ENCODE results near the gene LRRK2.

Gene LRRK2

DNA sequence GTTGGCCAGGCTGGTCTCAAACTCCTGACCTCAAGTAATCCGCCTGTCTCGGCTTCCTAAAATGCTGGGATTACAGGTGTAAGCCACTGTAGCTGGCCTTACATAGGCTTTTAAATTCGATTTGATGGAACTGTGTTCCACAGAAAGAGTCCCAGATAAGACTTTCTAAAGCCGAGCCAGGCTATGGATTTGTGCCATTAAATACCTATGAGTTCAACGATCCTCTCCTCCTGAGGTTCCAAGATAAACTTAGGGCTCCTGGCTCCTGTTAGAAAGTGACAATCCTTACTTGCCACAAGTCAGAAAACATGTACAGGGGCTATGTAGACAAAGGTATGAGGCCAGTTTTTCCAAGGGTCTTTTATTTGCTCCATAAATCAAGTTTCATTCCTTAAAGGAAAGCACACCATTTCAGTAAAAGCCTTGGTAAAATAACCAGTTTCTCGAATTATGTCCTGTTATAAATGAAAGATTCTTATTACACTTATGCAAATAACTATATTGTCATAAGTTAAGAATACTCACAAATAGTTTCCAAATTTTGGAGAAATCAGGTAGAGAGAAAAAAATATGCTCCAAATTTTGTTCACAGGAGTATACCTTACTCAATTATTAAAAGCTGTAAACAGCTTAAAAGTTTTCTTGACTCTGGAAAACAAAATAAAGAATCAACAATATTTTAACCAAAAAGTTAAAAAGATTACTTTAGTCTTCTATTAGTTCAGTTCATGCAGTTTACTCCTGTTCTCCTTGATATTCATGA, 36.1 kb upstream of the LRRK2 start:
- Histone ChIP-seq H3K9me3 (ENCODE audit: low read depth, low read length) (0 out of 2 replicates have a peak, but pooled peaks cover 4% of the 10 kb centered on the region), H3K9ac (ENCODE audit: insufficient read length) (no peak overlapping the region), H3K36me3 (ENCODE audit: insufficient read depth, low read length) (no peaks in the 10 kb centered on the region), H3K27ac (no peak overlapping the region), H3K4me3 (no peak overlapping the region)
- TF ChIP-seq POLR2AphosphoS5 (IDR thresholded peaks at IDR 0.05; ENCODE audit: borderline replicate concordance, low read depth, low read length) = no peak
- no peak for DNase-seq (ENCODE audit: low read depth, low spot score)

DNA sequence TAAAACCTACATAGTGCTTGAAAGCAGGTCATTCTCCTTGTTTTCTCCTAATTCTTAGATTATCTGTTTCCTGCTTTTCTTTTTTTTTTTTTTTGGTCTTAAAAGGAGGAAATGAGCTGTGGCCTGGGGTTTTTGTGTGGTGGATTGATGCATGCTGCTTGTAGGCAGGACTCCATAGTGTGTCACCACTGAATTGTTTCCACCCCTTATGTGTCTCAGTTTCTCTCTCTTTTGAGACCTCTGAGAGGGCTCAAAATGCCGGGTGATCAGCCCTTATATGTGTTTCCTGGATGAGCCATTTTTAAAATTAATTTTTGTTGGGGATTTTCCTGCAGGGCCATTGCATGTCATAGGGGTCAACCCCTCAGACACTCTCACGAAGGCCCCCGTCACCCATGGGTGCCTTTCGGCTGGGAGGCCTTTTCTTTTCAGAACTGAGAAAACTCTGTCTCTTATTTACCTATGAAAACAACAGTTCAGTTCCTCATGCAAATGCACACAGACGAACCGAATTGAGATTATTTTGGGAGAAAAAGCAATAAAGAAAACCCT, 32.0 kb upstream of the LRRK2 start:
- no peak for TF ChIP-seq EZH2 (IDR thresholded peaks at IDR 0.05)
- TF ChIP-seq POLR2AphosphoS5 (IDR thresholded peaks at IDR 0.05; ENCODE audit: borderline replicate concordance, low read depth, low read length) = no peak
- TF ChIP-seq FOXP2 (optimal IDR thresholded peaks at IDR 0.05; ENCODE audit: control extremely low read depth, extremely low read length, insufficient read depth) = no peak
- no peaks in the 10 kb centered on the region for H3K36me3 ChIP-seq (ENCODE audit: insufficient read depth, low read length)
- no peak overlapping the region for H3K9ac ChIP-seq (ENCODE audit: insufficient read length)
- 0 out of 2 replicates have a peak, but pooled peaks cover 4% of the 10 kb centered on the region for H3K9me3 ChIP-seq (ENCODE audit: low read depth, low read length)
- H3K27ac ChIP-seq = no peak overlapping the region
- H3K4me3 ChIP-seq = no peak overlapping the region
- no peak for DNase-seq (ENCODE audit: low read depth, low spot score)

DNA sequence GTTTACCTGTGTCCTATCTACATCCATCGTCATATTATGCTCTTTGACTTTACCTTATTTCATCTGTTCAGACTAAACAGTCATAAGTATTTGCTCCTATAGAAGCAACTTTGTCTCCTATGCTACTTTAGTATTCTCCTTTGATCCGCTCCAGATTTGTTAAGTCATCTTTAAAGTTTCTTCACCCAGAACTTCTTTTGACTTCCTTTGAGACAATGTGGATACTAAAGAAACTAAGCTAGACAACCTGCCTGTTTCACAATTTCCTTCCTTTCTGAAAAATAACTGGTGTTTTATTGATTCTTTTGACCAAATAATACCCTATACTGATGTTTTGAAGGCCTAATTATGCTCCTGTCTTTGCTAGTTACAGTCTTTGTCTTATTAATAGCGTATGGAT, 30.0 kb upstream of the LRRK2 start:
- DNase-seq (ENCODE audit: low read depth, low spot score) = no peak
- Histone ChIP-seq H3K9me3 (ENCODE audit: low read depth, low read length) (0 out of 2 replicates have a peak, but pooled peaks cover 4% of the 10 kb centered on the region), H3K4me3 (no peak overlapping the region), H3K27ac (no peak overlapping the region), H3K9ac (ENCODE audit: insufficient read length) (no peak overlapping the region), H3K36me3 (ENCODE audit: insufficient read depth, low read length) (no peaks in the 10 kb centered on the region)
- TF ChIP-seq POLR2AphosphoS5 (IDR thresholded peaks at IDR 0.05; ENCODE audit: borderline replicate concordance, low read depth, low read length) (no peak), EZH2 (IDR thresholded peaks at IDR 0.05) (no peak), FOXP2 (optimal IDR thresholded peaks at IDR 0.05; ENCODE audit: control extremely low read depth, extremely low read length, insufficient read depth) (no peak)

DNA sequence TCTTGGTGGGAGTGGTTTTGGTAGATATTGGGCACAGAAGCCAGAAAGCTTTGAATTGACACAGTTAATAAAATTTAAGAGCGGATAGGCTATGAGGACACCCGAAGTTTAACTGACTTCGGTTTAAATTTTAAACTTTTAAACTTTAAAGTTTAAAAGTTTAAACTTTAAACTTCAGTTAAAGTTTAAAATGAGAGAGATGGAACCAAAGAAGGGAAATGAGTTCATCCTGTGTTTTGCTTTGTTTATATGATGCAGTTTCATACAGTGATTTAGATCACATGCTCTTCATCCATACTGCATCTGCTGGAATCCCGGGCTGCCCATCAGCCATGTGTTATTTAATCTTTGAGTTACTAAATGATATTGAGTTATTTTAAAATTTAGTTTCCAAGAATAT, 27.2 kb upstream of the LRRK2 start:
- Histone ChIP-seq H3K27ac (no peak overlapping the region), H3K9ac (ENCODE audit: insufficient read length) (no peak overlapping the region), H3K4me3 (no peak overlapping the region), H3K36me3 (ENCODE audit: insufficient read depth, low read length) (no peaks in the 10 kb centered on the region), H3K9me3 (ENCODE audit: low read depth, low read length) (no peaks in the 10 kb centered on the region)
- no peak for DNase-seq (ENCODE audit: low read depth, low spot score)
- no peak for TF ChIP-seq FOXP2 (optimal IDR thresholded peaks at IDR 0.05; ENCODE audit: control extremely low read depth, extremely low read length, insufficient read depth)
- TF ChIP-seq EZH2 (IDR thresholded peaks at IDR 0.05) = no peak
- no peak for TF ChIP-seq POLR2AphosphoS5 (IDR thresholded peaks at IDR 0.05; ENCODE audit: borderline replicate concordance, low read depth, low read length)

DNA sequence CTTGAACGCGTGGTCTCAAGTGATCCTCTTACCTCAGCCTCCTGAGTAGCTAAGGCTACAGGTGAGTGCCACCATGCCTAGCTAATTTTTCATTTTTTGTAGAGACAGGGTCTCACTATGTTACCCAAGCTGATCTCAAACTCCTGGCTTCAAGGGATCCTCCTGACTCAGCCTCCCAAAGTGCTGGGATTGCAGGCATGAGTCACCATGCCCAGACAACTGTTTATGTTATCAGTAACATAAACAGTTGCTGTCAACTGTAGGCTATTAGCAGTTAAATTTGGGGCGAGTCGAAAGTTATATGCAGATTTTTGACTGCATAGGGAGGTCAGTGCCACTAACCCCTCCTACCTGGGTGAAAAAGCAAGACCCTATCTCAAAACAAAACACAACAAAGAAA, 26.2 kb upstream of the LRRK2 start:
- DNase-seq (ENCODE audit: low read depth, low spot score) = no peak
- H3K27ac ChIP-seq = no peak overlapping the region
- TF ChIP-seq POLR2AphosphoS5 (IDR thresholded peaks at IDR 0.05; ENCODE audit: borderline replicate concordance, low read depth, low read length) (no peak), EZH2 (IDR thresholded peaks at IDR 0.05) (no peak), FOXP2 (optimal IDR thresholded peaks at IDR 0.05; ENCODE audit: control extremely low read depth, extremely low read length, insufficient read depth) (no peak)
- H3K4me3 ChIP-seq = no peak overlapping the region
- no peak overlapping the region for H3K9ac ChIP-seq (ENCODE audit: insufficient read length)
- H3K9me3 ChIP-seq (ENCODE audit: low read depth, low read length) = no peaks in the 10 kb centered on the region
- no peaks in the 10 kb centered on the region for H3K36me3 ChIP-seq (ENCODE audit: insufficient read depth, low read length)

DNA sequence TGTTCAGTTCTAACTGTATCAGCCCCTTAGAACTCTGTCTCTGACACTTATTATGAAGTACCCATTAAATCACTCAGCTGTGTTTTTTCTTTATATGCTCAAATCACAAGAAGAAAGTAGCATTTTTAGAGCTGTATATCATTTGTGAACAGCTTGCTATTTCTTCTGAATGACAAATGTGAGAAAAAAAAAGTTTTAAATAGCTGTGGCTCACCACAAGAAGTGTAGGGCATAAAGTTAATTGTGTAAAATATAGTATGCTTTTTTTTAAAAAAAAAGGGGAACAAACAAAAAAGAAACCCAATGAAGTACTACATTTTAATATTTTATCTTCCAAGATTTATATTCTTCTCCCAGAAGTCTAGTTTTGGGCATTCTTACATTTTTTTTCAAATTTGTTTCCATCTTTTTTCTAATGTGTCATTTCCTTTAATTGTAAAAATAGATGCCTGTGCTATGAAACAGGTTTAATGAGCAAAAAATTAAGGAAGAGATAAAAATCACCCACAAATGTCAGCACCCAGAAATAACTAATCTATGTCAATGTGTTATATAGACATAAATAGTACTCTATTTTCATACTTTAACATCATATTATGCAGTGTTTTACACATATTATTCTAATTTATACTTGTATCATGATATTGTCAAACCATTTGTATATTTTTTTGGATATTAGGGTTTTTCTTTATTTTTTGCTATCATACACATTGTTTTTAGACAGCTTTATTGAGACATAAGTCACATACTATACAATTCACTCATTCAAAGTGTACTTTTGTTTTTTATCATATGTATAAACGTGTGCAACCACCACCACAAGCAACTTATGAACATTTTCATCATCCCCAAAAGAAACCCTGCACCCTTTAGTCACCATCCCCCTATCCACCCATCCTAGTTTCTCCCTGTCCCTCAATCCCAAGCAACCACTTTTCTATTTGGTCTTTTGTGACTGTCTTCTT, 22.4 kb upstream of the LRRK2 start:
- no peak for DNase-seq (ENCODE audit: low read depth, low spot score)
- Histone ChIP-seq H3K27ac (no peak overlapping the region), H3K9ac (ENCODE audit: insufficient read length) (no peak overlapping the region), H3K9me3 (ENCODE audit: low read depth, low read length) (no peaks in the 10 kb centered on the region), H3K36me3 (ENCODE audit: insufficient read depth, low read length) (no peaks in the 10 kb centered on the region), H3K4me3 (no peak overlapping the region)
- TF ChIP-seq POLR2AphosphoS5 (IDR thresholded peaks at IDR 0.05; ENCODE audit: borderline replicate concordance, low read depth, low read length) (no peak), FOXP2 (optimal IDR thresholded peaks at IDR 0.05; ENCODE audit: control extremely low read depth, extremely low read length, insufficient read depth) (no peak), EZH2 (IDR thresholded peaks at IDR 0.05) (no peak)

DNA sequence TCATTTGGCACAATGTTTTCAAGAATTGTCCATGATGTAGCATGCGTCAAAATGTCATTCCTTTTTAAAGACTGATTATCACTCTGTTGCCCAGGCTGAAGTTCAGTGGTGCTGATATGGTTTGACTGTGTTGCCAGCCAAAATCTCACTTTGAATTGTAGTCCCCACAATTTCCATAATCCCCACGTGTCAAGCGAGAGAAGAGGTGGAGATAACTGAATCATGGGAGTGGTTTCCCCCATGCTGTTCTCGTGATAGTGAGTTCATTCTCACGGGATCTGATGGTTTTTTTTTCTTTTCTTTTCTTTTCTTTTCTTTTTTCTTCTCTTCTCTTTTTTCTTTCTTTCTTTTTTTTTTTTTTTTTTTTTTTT, 21.8 kb upstream of the LRRK2 start:
- Histone ChIP-seq H3K4me3 (no peak overlapping the region), H3K9ac (ENCODE audit: insufficient read length) (no peak overlapping the region), H3K27ac (no peak overlapping the region), H3K9me3 (ENCODE audit: low read depth, low read length) (no peaks in the 10 kb centered on the region), H3K36me3 (ENCODE audit: insufficient read depth, low read length) (no peaks in the 10 kb centered on the region)
- DNase-seq (ENCODE audit: low read depth, low spot score) = no peak
- no peak for TF ChIP-seq EZH2 (IDR thresholded peaks at IDR 0.05)

DNA sequence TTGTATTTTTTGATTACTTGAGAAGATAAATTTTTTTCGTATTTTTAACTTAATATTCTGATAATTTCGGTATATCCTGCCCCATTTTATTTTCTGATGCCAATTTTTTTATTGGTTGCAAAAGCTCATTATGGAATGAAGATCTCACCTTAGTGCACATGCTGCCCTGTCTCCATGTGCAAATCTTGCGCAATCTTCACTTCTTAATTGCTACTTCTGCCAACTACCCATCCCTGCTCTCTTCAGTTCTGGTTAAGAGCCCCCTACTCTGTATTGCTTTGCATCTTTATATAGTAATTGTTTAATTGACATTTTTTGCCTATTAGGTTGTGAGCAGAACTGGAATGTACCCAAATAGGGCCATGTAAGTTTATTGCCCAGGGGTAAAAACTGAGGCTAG, 20.5 kb upstream of the LRRK2 start:
- Histone ChIP-seq H3K9ac (ENCODE audit: insufficient read length) (no peak overlapping the region), H3K4me3 (no peak overlapping the region), H3K36me3 (ENCODE audit: insufficient read depth, low read length) (no peaks in the 10 kb centered on the region), H3K9me3 (ENCODE audit: low read depth, low read length) (no peaks in the 10 kb centered on the region), H3K27ac (no peak overlapping the region)
- TF ChIP-seq FOXP2 (optimal IDR thresholded peaks at IDR 0.05; ENCODE audit: control extremely low read depth, extremely low read length, insufficient read depth) (no peak), POLR2AphosphoS5 (IDR thresholded peaks at IDR 0.05; ENCODE audit: borderline replicate concordance, low read depth, low read length) (no peak), EZH2 (IDR thresholded peaks at IDR 0.05) (no peak)
- no peak for DNase-seq (ENCODE audit: low read depth, low spot score)
